ENCODE data around the gene MAST2.
"Not testable (repeated sequence)": the region's sequence is repeated elsewhere in the genome, so short reads cannot be mapped to it uniquely, and the experiment has no call there.

Gene MAST2

DNA sequence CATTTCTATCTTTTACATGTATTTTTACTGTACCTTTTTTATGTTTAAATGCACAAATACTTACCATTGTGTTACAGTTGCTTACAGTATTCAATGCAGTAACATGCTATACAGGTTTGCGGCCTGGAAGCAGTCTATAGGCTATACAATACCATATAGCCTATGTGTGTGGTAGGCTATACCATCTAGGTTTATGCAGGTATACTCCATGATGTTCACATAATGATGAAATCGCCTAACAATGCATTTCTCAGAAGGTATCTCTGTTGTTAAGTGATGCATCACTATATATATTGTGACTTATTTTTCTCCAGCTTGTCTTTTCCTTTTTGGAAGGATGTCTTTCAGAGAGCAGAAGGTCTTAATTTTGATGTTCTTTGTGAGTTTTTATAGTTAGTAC is 103.5 kb downstream of the MAST2 start:
- no peak for DNase-seq

DNA sequence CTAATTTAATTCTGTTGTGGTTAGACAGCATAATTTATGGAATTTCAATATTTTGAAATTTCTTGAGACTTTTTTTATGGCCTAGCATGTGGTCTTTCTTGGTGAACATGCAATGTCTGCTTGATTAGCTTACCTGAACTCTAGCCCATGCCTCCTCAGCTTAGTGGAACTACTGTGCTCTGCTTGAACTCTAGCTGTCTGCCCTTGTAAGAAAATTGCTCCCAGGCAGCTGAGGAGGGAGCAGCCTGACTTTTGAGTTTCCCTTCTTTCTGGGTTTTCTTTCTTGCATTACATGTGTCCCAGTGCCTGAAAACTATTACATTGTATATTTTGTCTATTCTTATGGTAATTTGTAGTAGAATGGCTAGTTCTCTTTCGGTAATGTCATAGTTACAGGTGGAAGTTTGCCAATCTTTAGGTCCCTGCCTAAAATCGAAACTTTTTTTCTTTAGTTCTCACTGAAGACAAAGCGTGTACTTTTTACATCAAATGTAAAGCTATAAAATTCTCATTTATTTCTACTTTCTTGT is 105.3 kb downstream of the MAST2 start:
- no peak for DNase-seq

GRCh38 chr1:45911634-45912033 is 108.2 kb downstream of the MAST2 start:
- no peak for DNase-seq

DNA sequence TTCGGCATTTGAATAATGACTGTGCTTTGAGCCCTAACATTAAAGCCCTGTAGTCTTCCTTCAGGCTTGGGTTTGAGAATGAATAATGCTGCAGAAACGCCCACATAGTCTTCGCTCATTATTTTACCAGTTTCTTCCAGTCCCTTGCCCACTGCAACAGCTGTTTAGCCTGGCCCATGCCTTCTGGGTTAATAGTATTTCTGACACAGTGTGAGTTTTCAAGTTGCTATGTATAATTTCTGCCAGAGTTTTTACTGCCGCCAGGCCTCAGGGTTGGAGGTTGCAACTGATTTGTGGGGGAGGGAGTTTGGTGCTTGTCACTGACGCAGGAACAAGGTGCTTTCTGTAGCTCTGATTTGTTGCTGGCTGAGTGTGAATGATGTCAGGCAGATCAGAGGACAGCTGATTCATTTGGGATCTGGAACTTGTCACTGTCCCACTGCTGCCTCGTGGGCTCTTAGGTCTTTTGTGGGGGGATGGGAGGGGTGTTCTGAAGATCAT is 109.8 kb downstream of the MAST2 start:
- peak; percentile 50 for DNase-seq

- DNase-seq: no peak
These were observed 110.5 kb downstream of the MAST2 start for GRCh38 chr1:45913731-45914501.

GRCh38 chr1:45914836-45915235 is 111.4 kb downstream of the MAST2 start:
- DNase-seq: no peak

- DNase-seq: no peak
These were observed 119.0 kb downstream of the MAST2 start for GRCh38 chr1:45922374-45922773.

GRCh38 chr1:45922813-45923212 is 119.4 kb downstream of the MAST2 start:
- no peak for DNase-seq

DNA sequence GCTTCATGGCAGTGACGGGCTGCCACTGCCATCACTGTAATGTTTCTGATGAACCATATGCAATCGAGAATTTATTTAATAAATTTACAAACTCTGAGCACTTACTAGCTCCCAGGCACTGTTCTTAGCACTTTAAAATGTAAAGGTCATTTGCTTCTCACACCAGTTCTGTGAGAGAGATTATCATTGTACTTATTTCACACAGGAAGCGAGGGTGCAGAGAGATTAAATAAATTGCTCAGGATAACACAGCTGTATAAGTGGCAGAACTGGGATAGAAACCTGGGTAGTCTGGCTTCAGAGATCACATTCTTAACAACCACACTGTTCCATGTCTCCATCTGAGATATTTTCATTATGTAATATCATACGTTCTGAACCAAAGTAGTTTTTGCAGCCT is 119.9 kb downstream of the MAST2 start:
- DNase-seq: no peak

DNA sequence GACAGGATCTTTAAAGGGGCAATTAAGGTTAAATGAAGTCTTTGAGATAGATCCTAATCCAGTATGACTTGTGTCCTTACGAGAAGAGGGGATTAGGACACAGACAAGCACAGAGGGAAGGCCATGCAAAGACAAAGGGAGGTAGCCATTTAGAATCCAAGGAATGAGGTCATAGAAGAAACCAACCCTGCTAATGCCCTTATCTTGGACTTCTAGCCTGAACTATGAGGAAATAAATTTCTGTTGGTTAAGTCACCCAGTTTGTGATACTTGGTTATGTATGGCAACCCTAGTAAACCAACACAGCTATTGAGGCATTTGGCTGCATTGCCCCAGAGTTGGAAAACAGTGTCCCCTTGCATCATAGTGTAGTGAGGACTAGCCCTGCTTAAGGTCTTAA is 121.3 kb downstream of the MAST2 start:
- DNase-seq: no peak

- DNase-seq: no peak
These were observed 122.4 kb downstream of the MAST2 start for GRCh38 chr1:45925728-45926287.

GRCh38 chr1:45926330-45926729 is 122.9 kb downstream of the MAST2 start:
- DNase-seq: no peak

- not testable (repeated sequence) for DNase-seq
These were observed 124.0 kb downstream of the MAST2 start for GRCh38 chr1:45927231-45927915.

- no peak for DNase-seq
These were observed 125.2 kb downstream of the MAST2 start for GRCh38 chr1:45928486-45929205.

DNA sequence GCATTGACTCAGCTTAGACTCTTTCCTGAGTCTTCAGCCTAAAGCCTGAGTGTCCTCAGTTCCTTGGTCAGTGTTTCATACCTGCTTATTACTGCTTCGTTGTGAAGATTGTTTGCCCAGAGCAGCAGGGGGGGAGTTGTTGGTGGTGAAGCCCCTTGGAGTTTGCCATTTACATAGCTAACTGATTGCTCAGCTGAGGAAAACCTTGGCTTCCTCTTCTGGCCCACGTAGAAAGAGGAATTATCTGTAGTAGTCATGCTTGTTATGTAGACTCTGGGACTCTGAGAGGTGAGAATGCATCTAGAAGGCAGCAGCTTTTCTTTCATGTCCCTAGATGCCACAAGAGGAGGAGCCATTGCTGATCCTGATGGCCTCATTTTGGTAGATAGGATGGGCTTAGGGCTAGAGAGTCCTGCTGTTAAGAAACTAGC is 125.9 kb downstream of the MAST2 start:
- no peak for DNase-seq

GRCh38 chr1:45930258-45931150 is 127.1 kb downstream of the MAST2 start:
- no peak for DNase-seq

GRCh38 chr1:45932205-45932604 is 128.8 kb downstream of the MAST2 start:
- not testable (repeated sequence) for DNase-seq

GRCh38 chr1:45934947-45935346 is 131.5 kb downstream of the MAST2 start:
- DNase-seq: no peak

DNA sequence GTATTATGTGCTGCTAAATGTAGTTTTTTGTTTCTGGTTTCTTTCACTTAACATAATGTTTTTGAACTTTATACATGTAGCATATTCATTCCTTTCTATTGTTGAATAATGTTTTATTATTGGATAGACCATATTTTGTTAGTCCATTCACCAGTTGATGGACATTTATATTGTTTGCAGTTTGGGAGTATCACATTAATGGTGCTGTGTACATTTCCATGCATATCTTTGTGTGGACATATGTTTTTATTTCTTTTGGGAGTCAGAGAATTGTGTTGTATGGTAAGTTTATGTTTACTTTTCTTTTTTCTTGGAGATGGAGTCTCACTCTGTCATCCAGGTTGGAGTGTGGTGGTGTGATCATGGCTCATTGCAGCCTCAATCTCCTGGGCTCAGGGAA is 134.6 kb downstream of the MAST2 start:
- no peak for DNase-seq

DNA sequence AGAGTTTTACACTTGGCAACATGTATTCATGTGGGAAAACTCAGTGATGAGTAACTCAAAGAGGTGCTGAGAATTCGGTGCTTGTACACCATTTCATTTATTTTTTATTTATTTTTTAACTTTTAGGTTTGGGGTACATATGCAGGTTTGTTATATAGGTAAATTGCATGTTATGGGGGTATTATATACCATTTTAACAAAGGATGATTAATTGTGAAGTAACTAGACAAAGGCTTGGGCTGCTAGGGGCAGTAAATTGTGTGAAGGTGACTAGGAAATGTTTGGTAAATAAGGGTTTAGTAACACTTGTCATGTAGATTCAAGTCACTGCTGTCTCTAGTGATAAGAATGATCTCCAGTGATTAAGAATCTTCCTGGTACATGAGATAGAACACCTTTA is 139.0 kb downstream of the MAST2 start:
- DNase-seq: no peak

DNA sequence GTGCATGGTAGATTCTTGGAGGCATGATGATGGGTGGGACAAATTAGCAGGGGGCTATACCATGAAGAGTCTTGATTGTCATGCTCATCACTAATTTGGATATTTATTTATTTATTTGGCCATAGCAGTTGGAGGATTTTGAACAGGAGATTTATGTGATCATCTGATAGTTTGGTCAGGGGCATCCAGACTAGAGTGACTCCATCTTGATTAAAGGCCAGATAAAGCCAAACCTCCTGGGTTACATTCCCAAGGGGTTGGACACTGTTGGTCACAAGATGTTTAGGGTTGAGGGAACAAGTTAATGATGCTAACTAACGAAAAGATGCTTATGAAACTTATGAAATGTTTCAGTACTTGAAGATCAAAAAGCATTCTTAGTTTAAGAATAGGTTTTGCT is 139.8 kb downstream of the MAST2 start:
- DNase-seq: no peak

GRCh38 chr1:45945426-45945825 is 142.0 kb downstream of the MAST2 start:
- no peak for DNase-seq

Data from right forelimb (tissue), 1 donor.